Mucosa of descending colon (tissue), 3 donors: ENCODE data around the gene KLHL25. TPM values are rescaled to one million over a fixed set of nuclear protein-coding genes. Genes with fewer than 3 reads are reported as not detected.
"Not testable (repeated sequence)": the region's sequence is repeated elsewhere in the genome, so short reads cannot be mapped to it uniquely, and the experiment has no call there.

Source experiments
- ATAC-seq: fragments of 200-7000 bp; cut with Tn5 transposase; one replicate; pipeline ENCODE4 v1.9.1; 2020; ENCODE audit warnings: mild to moderate bottlenecking, moderate library complexity
- DNase-seq, 3 donors: peaks; one replicate each; pipeline ENCODE4 v3.0.0-alpha.2; 2020
- H3K36me3 ChIP-seq: fragments of 200-600 bp; one replicate; pipeline ENCODE4 v1.8.0; 2021; ENCODE audit warnings: low read depth, mild to moderate bottlenecking
- H3K4me1 ChIP-seq: fragments of 200-600 bp; one replicate; pipeline ENCODE4 v1.8.0; 2021; ENCODE audit warnings: low read depth, mild to moderate bottlenecking
- H3K4me3 ChIP-seq: fragments of 200-600 bp; one replicate; pipeline ENCODE4 v1.8.0; 2021; ENCODE audit warnings: mild to moderate bottlenecking
- H3K9me3 ChIP-seq: fragments of 200-600 bp; one replicate; pipeline ENCODE4 v1.8.0; 2021; ENCODE audit warnings: mild to moderate bottlenecking
- intact Hi-C, 2 donors: fragments of 100-400 bp; cut with DNase I in 1 of 2; cut with micrococcal nuclease in 1 of 2; formaldehyde crosslinking; loops; one replicate each; pipeline versions ENCODE4 v1.11.0 to v1.11.1; 2022; cut with DNase I, micrococcal nuclease
- total RNA-seq, 3 donors: library from RNA; stranded (reverse); fragmentation: NEBNext Ultra II Directional in 2 of 3; extraction: Animal tissue kit (Norgen Biotek cat#: 25700) in 2 of 3; gene quantifications; one replicate each; pipeline versions ENCODE4 v1.2.1 to v1.2.4, GENCODE V29; 2021 to 2023
- TF ChIP-seq, protein P1 (sequence below): fragments of 200-600 bp; IDR thresholded peaks from one replicate; pipeline ENCODE4 v1.8.0; 2022; ENCODE audit warnings: antibody characterized with exemption, mild to moderate bottlenecking
- donor health status: DM: no; HTN: no; CAD: no; lungs with moderate emphysema.
- donor health status: DM: no; HTN: no; CAD: no.
- donor health status: DM: no; HTN: yes; CAD: no.

The KLHL25 gene
- total RNA-seq, 3 donors from 2014 or later: 7.4 to 8.8 (median 7.7) TPM

DNA sequence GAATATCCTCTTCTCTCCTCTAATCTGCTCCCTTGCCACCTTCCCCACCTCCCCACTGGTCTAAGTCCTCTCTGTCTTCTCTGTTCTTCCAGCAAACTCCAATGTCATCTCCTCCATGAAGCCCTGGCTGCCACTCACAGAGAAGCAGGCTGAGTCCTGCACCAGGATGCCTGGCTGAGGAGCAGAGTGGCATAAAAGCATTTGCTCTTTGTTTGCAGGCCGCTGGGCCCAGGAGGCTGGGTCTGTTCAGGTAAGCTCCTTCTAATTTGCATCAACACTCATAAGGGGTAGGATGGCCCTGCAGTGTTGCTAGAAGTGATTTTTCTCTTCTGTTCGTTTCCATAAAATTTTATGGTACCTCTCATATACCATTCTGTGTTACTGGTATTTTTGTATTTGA is 43.2 kb upstream of the KLHL25 start:
- Histone ChIP-seq H3K36me3 (no peaks in the 10 kb centered on the region), H3K9me3 (no peaks in the 10 kb centered on the region), H3K4me1 (peaks cover 44% of the 10 kb centered on the region), H3K4me3 (no peak overlapping the region)
- ATAC-seq (peak; percentile 56), DNase-seq (peak; percentile 66 to 74 (median 67))
- intact Hi-C loops: loop anchor here in 1 of 2 donors (5.0 kb wide), 1 partner anchor 106 kb away; no protein-coding TSS in a partner anchor
- TF ChIP-seq, protein P1, sequence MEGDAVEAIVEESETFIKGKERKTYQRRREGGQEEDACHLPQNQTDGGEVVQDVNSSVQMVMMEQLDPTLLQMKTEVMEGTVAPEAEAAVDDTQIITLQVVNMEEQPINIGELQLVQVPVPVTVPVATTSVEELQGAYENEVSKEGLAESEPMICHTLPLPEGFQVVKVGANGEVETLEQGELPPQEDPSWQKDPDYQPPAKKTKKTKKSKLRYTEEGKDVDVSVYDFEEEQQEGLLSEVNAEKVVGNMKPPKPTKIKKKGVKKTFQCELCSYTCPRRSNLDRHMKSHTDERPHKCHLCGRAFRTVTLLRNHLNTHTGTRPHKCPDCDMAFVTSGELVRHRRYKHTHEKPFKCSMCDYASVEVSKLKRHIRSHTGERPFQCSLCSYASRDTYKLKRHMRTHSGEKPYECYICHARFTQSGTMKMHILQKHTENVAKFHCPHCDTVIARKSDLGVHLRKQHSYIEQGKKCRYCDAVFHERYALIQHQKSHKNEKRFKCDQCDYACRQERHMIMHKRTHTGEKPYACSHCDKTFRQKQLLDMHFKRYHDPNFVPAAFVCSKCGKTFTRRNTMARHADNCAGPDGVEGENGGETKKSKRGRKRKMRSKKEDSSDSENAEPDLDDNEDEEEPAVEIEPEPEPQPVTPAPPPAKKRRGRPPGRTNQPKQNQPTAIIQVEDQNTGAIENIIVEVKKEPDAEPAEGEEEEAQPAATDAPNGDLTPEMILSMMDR: no peak

DNA sequence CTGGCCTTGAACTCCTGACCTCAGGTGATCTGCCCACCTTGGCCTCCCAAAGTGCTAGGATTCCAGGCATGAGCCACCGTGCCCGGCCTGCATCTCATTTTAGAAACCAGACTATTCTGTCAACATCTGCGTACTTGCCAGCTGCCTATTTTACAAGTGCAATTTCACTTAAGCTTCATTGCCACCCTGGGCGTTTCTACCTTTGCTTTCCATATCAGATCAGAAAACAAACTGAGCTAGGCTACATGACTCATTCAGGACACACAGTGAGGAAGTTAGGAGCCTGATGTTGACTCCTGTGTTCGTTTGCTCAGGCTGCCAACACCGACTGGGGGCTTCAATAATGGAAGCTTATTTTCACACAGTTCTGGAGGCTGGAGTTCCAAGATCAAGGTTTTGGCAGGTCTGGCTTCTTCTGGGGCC is 42.3 kb upstream of the KLHL25 start:
- Histone ChIP-seq H3K36me3 (no peaks in the 10 kb centered on the region), H3K4me1 (peaks cover 44% of the 10 kb centered on the region), H3K4me3 (no peak overlapping the region), H3K9me3 (no peaks in the 10 kb centered on the region)
- TF ChIP-seq, protein P1: no peak
- ATAC-seq (peak; percentile 79), DNase-seq (peak; percentile 59 to 86 (median 73))
- intact Hi-C loops: loop anchor here in 1 of 2 donors (5.0 kb wide), 1 partner anchor 105 kb away; no protein-coding TSS in a partner anchor

DNA sequence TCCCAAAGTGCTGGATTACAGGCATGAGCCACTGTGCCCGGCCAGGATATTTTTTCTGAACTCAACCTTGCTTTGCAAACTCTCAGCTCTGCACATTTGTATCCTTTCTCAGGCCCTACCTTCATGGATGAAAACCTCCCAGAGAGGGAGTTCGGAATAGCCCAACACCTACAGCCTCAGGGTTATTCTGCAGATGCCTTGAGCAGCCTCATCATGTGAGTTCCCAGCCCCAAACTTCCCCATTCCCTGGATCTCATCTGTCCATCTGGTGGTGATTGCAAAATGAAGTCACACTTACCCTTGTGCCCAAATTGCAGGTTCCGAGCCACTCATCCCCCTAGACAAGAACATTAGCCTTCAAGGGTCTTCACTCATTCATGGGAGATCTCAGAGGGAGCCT is 39.9 kb upstream of the KLHL25 start:
- Histone ChIP-seq H3K36me3 (no peaks in the 10 kb centered on the region), H3K4me1 (peaks cover 32% of the 10 kb centered on the region), H3K4me3 (no peak overlapping the region), H3K9me3 (no peaks in the 10 kb centered on the region)
- TF ChIP-seq, protein P1: no peak
- DNase-seq (no peak), ATAC-seq (no peak)
- intact Hi-C loops: loop anchor here (5.0 kb wide), 1 partner anchor 102 kb away; no protein-coding TSS in a partner anchor

DNA sequence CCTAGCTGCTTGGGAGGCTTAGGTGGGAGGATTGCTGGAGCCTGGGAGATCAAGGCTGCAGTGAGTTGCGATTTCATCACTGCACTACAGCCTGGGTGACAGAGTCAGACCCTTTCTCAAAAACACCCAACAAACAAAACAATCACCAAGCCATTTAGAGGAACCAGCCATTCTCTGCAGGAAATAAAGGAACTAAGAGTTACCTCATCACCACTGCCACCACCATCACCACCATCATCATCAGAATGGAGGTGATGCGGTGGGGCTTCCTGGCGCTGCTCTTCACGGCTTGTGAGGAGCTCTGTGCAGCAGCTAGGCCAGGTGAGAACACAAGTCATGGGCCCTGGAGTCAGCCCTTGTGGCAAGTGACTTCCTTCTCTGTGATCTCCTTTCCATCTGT is 37.7 kb upstream of the KLHL25 start:
- Histone ChIP-seq H3K4me1 (peaks cover 13% of the 10 kb centered on the region), H3K4me3 (no peak overlapping the region), H3K9me3 (no peaks in the 10 kb centered on the region), H3K36me3 (no peaks in the 10 kb centered on the region)
- TF ChIP-seq, protein P1: no peak
- intact Hi-C loops: loop anchor here in 1 of 2 donors (5.0 kb wide), 1 partner anchor 100 kb away; no protein-coding TSS in a partner anchor
- DNase-seq (no peak), ATAC-seq (no peak)

DNA sequence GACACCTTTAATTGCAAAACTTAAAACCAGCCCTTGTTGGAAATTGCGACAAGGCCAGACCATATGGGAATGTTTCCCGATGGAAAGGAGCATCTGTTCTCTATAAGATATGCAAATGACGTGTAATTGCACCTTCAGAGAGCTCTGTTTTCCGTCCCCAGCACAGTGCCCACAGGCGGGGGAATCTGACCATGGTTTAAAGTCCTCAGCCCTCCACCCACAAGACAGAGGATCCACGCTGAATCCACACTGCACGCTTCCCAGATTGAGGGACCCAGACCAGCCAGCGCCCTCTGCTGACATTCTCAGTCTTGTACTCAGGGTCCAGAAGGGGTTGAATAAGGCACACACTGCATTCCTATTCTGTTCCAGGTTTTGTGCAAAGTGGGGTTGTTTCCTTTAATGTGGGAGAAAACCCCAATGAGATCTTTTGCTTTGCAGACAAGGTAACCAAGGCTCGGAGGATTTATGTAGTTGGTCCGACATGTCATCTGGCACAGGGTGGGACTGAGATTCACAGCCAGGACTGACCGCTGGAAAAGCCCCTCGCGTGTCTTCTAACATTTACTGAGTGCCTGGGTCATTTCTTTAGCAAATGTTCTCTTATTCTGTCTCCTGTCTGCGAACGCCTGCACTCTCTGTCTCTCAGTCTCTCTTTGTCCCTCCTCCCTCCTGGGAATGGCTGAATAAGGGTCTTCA is 36.8 kb upstream of the KLHL25 start:
- intact Hi-C loops: loop anchor here in 1 of 2 donors (5.0 kb wide), 1 partner anchor 99 kb away; no protein-coding TSS in a partner anchor
- peak; percentile 87 for ATAC-seq
- H3K4me1 ChIP-seq: peaks cover 5% of the 10 kb centered on the region

DNA sequence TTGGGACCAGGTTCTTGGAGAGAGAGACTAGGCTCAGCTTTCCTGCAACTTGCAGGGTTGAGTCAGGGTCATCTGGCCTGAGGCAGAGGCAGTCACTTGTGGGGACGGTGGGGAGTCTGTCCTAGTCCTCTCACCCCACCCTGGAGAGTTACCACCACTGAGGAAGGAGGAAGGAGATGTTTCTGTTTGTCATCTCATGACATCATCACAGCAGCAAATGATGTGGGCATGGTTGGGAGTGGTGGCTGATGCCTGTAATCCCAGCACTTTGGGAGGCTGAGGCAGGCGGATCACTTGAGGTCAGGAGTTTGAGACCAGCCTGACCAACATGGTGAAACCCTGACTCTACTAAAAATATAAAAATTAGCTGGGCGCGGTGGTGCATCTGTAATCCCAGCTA is 35.0 kb upstream of the KLHL25 start:
- H3K4me1 ChIP-seq, H3K4me3 ChIP-seq, H3K36me3 ChIP-seq, DNase-seq, H3K9me3 ChIP-seq, ATAC-seq: not testable (repeated sequence)
- intact Hi-C loops: loop anchor here in 1 of 2 donors (5.0 kb wide), 1 partner anchor 97 kb away; no protein-coding TSS in a partner anchor

More for the DNA sequence above, 36.8 kb upstream of the KLHL25 start:
- H3K4me3 ChIP-seq: no peak overlapping the region
- no peaks in the 10 kb centered on the region for H3K36me3 ChIP-seq
- peak; percentile 61 to 86 (median 74) for DNase-seq
- H3K9me3 ChIP-seq: no peaks in the 10 kb centered on the region
- TF ChIP-seq, protein P1: peak; percentile 24
